Measurements from ENCODE around the gene C5orf47.

Gene C5orf47

GRCh38 chr5:174044466-174045254 is 55.7 kb downstream of the C5orf47 start:
- DNase-seq, result no peak

DNA sequence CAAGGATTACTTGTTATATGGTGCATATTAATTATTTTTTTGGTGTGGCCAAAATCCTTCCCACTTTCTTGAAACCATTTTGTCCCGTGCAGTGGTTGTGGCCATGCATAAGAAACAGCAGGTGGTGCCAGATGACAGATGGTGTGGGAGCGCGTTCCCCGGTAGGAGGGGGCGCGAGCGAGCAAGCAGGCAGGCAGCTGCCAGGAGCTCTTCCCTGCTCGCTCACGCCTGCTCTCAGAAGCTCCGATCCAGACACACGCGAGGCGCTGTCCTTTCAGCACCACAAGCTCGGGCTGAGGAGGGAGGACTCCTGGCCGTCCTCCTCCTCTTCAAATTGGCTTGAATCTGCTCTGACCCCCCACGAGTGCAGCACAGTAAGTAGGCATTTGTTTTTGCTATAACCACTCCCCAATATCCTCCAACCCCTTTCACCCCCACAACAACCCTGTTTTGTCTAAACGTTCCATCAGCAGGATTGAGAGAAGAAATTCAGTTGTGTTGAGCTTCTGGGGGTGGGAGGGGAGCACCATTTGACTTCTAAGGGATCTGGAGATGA is 56.6 kb downstream of the C5orf47 start, which contains the start of gene NSG2:
TSS of gene NSG2 (plus strand) at position 237 of the 556 bp plus-strand sequence. CDS start 1,050 bp downstream, outside the sequence.
- DNase-seq, result peak in 1 of 2 donors; percentile 39

- DNase-seq, result no peak
Observed at GRCh38 chr5:174046558-174046957, 57.6 kb downstream of the C5orf47 start.

- no peak for DNase-seq
Observed at GRCh38 chr5:174047472-174048099, 58.6 kb downstream of the C5orf47 start.

DNA sequence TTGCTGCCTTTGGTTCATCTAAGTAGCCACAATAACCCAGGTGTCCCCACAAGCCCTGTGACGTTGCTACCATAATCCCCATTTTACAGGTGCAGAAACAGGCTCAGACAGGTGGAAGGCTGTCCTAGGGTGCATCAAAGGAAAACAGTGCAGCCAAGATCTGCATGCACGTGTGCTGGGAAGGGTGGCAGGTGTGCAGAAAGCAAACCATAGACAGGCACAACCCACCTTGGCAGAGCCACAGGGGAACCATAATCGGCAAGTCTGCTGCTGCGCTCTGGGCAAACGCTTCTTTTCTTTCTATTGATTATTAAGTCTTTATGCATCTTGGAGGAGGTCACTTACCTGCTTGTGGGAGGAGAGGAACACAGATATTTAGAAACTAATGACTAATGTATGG is 63.7 kb downstream of the C5orf47 start:
- DNase-seq, result no peak

DNA sequence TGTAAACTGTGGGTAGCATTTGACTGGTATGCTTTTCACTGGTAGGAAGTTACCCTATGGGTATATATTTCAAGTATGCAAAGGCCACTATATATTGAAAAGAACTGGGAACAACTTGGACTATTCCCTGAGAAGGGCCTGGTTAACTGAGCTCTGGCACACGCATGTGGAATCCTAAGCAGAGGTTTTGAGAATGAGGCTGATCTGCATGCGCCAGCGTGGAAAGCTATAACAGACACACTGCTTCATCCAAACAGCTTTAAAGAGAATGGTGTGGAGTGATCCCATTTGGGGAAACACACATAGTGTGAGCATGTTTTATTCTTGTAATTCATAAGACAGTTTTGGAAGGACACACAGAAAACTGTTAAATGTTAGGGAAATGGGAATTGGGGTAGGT is 64.9 kb downstream of the C5orf47 start:
- DNase-seq, result no peak
